Urinary bladder (tissue), 4 donors: ENCODE results near the gene SMAP2. TPM values are rescaled to one million over a fixed set of nuclear protein-coding genes. Genes with fewer than 3 reads are reported as not detected.
A peak's percentile ranks its signal among the peaks of the same experiment; 100 is the strongest.

Experiments used
- DNase-seq: peaks from one replicate; pipeline ENCODE4 v3.0.0-alpha.2; 2015; ENCODE audit errors: extremely low spot score
- H3K27ac ChIP-seq: one replicate; pipeline ENCODE4 v1.5.1; 2013; ENCODE audit warnings: low read depth, mild to moderate bottlenecking, moderate library complexity
- H3K36me3 ChIP-seq: one replicate; pipeline ENCODE4 v1.6.1; 2013; ENCODE audit warnings: mild to moderate bottlenecking, moderate library complexity; ENCODE audit not compliant: insufficient read depth
- H3K4me1 ChIP-seq: one replicate; pipeline ENCODE4 v1.6.1; 2013; ENCODE audit warnings: mild to moderate bottlenecking, moderate library complexity; ENCODE audit not compliant: insufficient read depth
- H3K4me3 ChIP-seq: one replicate; pipeline ENCODE4 v1.5.1; 2013; ENCODE audit warnings: low read depth, low read length
- WGBS: extraction: QIAGEN DNeasy Blood & Tissue Kit; methylation state at CpG from one replicate; pipeline ENCODE4 v1.1.7; 2013; 5-methylcytosine and 5-hydroxymethylcytosine counted together
- polyA plus RNA-seq: library from polyadenylated mRNA; stranded (reverse); fragments of 200-250 nt; gene quantifications from one replicate; pipeline ENCODE4 v1.2.3, GENCODE V29; 2013
- total RNA-seq: library from RNA; depleted of rRNA; stranded (reverse); fragments of >200 nt; gene quantifications from one replicate; pipeline ENCODE4 v1.2.3, GENCODE V29; 2014
- donor health status: healthy with polysubstance abuse.
- donor health status: healthy.

The SMAP2 gene
- total and polyA plus RNA-seq, 2 donors, result 17.0 to 47.3 TPM

DNA sequence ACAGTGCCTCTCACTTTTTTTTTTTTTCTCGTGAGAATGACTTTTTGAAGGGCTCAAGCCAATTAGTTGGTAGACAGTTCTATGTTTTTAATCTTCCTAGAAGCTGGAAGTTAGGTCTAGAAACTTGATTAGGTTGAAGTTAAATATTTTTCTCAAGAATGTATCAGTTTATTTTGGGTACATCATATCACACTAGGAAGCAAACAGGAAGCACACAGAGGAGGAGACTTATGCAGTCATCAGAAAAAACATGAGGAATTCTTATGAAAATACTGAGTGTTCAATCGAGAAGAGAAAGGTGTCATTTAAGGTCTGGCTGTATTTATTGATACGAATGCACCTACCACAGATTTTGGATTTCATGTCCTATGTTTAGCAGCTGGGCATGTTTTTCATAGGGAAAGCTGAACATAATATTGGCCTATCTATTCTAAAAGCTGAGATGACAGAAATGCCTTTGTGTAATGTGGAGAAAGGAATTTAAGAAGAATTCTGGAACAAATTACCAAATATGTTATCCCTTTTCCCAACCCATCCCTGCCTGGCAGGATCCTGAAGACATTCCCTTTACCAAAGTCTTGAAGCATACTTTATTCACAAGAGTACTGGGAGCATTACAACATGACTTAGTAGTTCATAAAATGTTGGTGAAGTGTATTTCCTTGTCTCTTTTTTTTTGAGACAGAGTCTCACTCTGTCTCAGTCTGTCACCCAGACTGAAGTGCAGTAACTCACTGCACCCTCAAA is 59.3 kb downstream of the SMAP2 start:
- no peak overlapping the region for H3K4me3 ChIP-seq
- DNase-seq, result no peak
- WGBS, result 73% methylated on average over 3 of the region's 3 CpGs
- H3K36me3 ChIP-seq, result no peaks in the 10 kb centered on the region
- no peak overlapping the region for H3K27ac ChIP-seq
- no peaks in the 10 kb centered on the region for H3K4me1 ChIP-seq

DNA sequence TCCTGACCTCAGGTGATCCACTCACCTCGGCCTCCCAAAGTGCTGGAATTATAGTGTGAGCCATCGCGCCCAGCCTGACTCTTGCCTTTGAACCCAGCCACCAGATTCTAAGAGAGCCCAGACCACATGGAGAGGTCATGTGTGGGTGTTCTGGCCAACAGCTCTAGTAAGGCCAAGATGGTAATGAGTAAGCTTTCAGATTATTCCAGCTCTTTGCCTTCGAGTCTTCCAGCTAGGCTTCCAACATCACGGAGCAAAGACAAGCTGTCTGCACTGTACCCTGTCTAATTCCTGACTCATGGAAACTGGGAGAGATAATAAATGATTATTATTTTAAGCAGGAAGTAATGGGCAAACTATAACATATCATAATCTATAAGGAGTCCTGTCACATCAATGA is 61.9 kb downstream of the SMAP2 start:
- no peaks in the 10 kb centered on the region for H3K4me1 ChIP-seq
- H3K4me3 ChIP-seq, result no peak overlapping the region
- no peaks in the 10 kb centered on the region for H3K36me3 ChIP-seq
- H3K27ac ChIP-seq, result no peak overlapping the region
- no peak for DNase-seq
- WGBS, result 78% methylated on average over 5 of the region's 5 CpGs

DNA sequence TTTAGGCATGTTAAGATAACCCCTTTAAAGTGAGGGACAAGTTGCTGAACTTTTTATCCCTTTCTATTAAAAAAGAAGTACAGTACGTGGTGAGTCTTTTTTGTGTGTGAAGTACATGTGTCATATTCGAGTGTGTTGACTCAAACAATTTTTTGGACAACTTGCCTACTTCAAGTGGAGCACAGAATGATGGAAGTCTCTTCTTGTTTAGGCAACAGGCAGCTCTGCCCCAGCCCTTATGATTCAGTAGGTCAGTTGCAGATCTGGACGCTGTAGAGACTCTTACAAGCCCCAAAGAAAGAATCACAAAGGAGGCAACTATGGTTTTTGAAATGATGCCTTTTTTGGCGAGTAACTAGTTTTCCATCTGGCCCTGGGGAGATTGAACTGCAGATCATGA is 62.3 kb downstream of the SMAP2 start:
- no peak for DNase-seq
- WGBS, result 86% methylated on average over 4 of the region's 4 CpGs
- no peaks in the 10 kb centered on the region for H3K36me3 ChIP-seq
- H3K27ac ChIP-seq, result no peak overlapping the region
- H3K4me3 ChIP-seq, result no peak overlapping the region
- H3K4me1 ChIP-seq, result no peaks in the 10 kb centered on the region

DNA sequence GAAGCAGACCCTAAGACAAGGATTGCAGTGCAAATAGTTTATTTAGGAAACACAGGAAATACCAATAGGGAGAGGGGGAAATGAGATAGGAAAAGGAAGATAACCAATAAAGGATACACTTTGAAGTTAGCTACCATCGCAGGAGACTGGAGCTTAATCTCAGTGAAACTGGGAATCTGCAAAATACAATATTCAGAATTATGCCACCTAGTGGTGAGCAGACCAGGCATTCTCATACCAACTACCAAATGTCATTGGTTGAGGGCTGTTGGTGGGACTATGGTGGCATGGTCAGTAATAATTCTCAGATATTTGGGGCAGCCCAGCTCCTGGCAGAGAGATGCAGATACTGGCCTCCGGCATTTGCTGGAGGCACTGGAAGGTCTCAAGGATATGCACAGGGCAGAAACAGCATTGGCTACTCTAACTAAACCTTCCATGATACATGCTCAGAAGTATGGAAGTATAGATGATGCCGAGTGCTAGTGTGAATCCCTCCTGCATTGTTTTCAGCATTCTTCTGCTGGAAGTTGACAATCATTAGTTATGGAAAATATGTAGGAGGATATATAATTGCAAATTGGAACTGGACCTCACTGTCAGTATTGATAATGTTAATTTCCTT is 65.0 kb downstream of the SMAP2 start:
- 65% methylated on average over 3 of the region's 3 CpGs for WGBS
- H3K27ac ChIP-seq, result no peak overlapping the region

DNA sequence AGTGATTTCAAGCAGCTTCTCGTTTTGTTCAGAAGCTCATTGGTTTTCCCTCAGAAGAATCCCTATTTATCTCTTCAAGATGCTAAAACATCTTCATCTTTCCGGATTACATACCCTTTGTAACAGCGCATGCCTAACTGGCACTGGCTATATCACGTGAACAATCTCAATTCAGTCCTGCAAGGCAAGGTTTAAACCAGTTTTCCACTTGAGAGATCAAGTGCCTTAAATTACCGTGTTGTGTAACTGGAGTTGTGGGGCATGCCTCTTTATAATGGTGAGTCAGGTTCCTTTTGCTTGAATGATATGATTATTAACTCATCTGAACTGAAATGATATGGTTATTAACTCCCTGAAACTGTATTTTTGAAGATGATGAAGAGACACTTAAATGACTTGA is 65.7 kb downstream of the SMAP2 start:
- H3K36me3 ChIP-seq, result peaks cover 1% of the 10 kb centered on the region
- WGBS, result 85% methylated on average over 5 of the region's 5 CpGs

More for the DNA sequence above, 65.0 kb downstream of the SMAP2 start:
- H3K36me3 ChIP-seq, result no peaks in the 10 kb centered on the region
- no peak for DNase-seq
- H3K4me1 ChIP-seq, result no peaks in the 10 kb centered on the region
- H3K4me3 ChIP-seq, result no peak overlapping the region

DNA sequence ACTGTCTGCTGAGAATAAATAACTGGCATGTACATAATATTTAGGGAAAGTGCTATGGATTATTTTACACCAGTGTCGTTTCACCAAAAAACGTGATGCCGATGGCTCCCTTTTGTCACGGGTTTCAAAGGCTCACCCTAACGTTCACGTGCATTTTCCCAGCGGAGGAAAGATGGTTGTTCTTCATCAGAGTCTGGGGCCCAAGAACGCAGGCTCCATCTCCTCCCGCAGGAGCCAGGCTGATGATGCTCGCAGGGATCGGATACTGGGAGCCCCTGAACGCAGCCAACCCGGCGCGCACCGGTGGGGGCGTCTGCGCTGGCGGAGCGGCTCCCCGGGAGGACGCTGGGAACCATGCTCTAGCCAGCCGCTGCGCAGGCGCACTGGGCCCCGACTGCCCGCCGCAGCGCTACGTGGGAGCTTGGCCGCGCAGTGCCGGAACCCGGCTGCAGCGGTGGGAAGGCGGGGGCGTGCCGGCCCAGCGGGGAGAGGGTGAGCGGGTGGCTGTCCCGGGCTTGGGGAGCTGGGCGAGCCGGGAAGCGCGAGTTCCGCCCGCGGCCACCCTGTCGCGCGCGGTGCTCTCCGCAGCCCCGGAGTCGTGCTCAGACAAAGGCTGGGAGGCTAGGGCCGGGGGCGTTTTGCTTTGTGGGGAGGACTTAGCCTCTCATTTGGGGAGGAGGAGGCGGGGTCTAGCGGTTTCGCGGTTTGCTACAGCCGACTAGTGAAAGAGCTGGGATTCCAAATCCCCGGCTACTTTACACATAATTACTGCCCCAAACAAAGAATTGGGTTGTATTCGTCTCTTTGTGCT is 76.4 kb downstream of the SMAP2 start, which contains the start of gene ZFP69B:
Gene ZFP69B (plus strand): TSS at position 793 of the 811 bp plus-strand sequence. CDS start 486 bp downstream, outside the sequence.
- DNase-seq, result peak; percentile 71
- peak within 1 kb of the TSS; percentile 63 for H3K4me3 ChIP-seq
- no peaks in the 10 kb centered on the region for H3K4me1 ChIP-seq
- H3K36me3 ChIP-seq, result no peaks in the 10 kb centered on the region
- under 1% methylated on average over 64 of the region's 64 CpGs for WGBS
- H3K27ac ChIP-seq, result no peak within 1 kb of the TSS

More for the DNA sequence above, 65.7 kb downstream of the SMAP2 start:
- no peak for DNase-seq
- Histone ChIP-seq H3K4me3 (no peak overlapping the region), H3K27ac (no peak overlapping the region), H3K4me1 (no peaks in the 10 kb centered on the region)

DNA sequence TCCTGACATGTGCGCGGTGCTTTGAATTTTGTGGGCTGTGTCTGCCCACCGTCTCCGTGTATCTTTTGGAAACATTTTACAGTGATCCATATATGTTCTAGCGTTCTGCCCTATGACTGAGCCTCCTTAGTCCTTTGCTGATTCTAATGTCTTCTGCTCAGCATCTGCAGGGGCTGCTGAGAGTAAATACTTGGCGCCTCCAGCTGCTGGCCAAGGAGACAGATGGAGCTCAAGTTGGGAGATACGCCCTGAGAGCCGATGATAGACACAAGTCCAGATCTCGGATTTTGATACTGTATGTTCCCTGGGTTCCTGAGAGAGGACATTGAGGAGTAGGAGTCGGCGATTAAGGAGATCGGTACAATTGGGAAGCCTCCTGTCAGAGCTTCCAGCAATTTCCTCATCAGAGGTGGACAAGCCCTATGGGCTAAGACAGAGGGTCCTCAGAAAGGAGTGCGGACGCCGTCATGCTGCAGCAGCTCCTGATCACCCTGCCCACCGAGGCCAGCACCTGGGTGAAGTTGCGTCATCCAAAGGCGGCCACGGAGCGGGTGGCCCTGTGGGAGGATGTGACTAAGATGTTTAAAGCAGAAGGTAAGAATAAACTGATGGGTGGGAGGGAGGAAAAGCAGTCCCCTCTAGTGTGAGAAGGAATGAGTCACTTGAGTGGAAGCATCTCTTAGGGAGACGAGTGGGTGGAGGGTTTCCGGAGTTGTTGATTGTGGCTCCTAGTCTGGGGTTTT is 77.1 kb downstream of the SMAP2 start:
- Histone ChIP-seq H3K4me3 (peak overlapping the region; percentile 63), H3K36me3 (no peaks in the 10 kb centered on the region), H3K4me1 (no peaks in the 10 kb centered on the region), H3K27ac (no peak overlapping the region)
- WGBS, result 15% methylated on average over 22 of the region's 22 CpGs
- DNase-seq, result no peak

DNA sequence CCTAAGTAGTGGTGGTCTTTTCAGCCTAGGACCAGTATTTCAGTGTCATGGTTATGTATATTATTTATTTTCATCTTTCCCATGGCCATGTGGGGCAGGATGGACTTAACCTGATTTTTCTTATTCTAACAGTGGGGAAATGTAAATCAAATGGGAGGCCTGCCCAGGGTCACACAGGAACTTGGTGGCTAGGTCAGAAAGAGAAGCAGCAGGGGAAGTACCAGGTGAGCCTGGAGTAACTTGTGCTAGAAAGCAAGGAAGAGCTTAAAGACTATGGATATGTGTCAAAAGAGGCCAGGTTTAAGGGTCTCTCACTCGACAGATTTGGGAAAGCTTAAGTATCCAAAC is 77.7 kb downstream of the SMAP2 start:
- Histone ChIP-seq H3K4me1 (no peaks in the 10 kb centered on the region), H3K36me3 (no peaks in the 10 kb centered on the region), H3K4me3 (no peak overlapping the region), H3K27ac (no peak overlapping the region)
- WGBS, result 84% methylated on average over 1 of the region's 1 CpG
- DNase-seq, result no peak

DNA sequence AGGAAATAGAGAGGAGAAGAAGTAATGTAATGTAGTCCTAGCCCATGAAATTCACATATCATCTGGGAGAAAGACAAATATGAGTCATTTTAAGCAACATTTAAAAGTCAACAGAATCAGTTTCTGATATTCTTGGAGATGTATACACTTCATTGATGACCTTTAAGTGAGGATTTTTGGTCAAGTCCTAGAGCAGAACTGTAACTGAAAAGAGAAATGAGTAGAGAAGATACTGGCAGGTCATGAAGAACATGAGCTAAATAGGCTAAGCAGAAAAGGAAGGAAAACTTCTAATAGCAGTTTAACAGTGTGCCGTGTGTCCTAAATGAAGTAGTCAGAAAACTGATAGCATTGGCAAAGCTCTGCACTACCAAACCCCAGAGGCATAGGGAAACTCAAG is 81.3 kb downstream of the SMAP2 start:
- WGBS, result 100% methylated on average over 1 of the region's 1 CpG
- Histone ChIP-seq H3K36me3 (peaks cover 4% of the 10 kb centered on the region), H3K4me3 (no peak overlapping the region), H3K27ac (no peak overlapping the region), H3K4me1 (no peaks in the 10 kb centered on the region)
- DNase-seq, result no peak

DNA sequence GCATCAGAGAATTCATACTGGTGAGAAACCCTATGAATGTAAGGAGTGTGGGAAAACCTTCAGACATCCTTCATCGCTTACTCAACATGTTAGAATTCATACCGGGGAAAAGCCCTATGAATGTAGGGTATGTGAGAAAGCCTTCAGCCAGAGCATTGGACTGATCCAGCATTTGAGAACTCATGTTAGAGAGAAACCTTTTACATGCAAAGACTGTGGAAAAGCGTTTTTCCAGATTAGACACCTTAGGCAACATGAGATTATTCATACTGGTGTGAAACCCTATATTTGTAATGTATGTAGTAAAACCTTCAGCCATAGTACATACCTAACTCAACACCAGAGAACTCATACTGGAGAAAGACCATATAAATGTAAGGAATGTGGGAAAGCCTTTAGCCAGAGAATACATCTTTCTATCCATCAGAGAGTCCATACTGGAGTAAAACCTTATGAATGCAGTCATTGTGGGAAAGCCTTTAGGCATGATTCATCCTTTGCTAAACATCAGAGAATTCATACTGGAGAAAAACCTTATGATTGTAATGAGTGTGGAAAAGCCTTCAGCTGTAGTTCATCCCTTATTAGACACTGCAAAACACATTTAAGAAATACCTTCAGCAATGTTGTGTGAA is 89.5 kb downstream of the SMAP2 start:
- H3K4me1 ChIP-seq, result no peaks in the 10 kb centered on the region
- DNase-seq, result no peak
- peaks cover 6% of the 10 kb centered on the region for H3K36me3 ChIP-seq
- H3K4me3 ChIP-seq, result no peak overlapping the region
- no peak overlapping the region for H3K27ac ChIP-seq
- 96% methylated on average over 3 of the region's 3 CpGs for WGBS

DNA sequence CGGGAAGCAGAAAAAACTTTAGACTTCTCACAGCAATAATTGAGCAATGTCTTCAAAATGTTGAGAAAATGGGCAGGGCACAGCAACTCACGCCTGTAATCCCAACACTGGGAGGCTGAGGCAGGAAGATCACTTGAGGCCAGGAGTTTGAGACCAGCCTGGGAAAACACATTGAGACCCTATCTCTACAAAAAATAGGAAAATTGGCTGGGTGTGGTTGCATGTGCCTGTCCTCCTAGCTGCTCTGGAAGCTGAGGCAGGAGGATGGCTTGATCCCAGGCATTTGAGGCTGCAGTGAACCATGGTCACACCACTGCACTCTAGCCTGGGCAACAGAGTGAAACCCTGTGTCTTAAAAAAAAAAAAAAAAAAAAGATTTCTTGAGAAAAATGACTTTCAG is 95.8 kb downstream of the SMAP2 start:
- no peak overlapping the region for H3K27ac ChIP-seq
- H3K4me3 ChIP-seq, result no peak overlapping the region
- H3K4me1 ChIP-seq, result no peaks in the 10 kb centered on the region
- H3K36me3 ChIP-seq, result no peaks in the 10 kb centered on the region
- WGBS, result 97% methylated on average over 2 of the region's 2 CpGs
- DNase-seq, result no peak
